Measurements from ENCODE around the gene STARD9. TPM values are rescaled to one million over a fixed set of nuclear protein-coding genes. Genes with fewer than 3 reads are reported as not detected.

STARD9 gene
- total RNA-seq (2022) = 0.59 and 0.92 TPM in 2 replicates
- Bru-seq, nascent RNA = percentile 22 among the genes with signal in this experiment
- BruChase-seq, experiment 1, labeled RNA remaining after a 6-hour chase = percentile 20 among the genes with signal in this experiment
- percentile 26 among the genes with signal in this experiment for BruChase-seq, experiment 2, labeled RNA remaining after a 2-hour chase
- long read RNA-seq = 0 reads

GRCh38 chr15:42575188-42576039 is at the start of gene STARD9:
Gene STARD9 (plus strand): TSS chr15:42575606. CDS start chr15:42575716, 110 bp downstream.
- peak; percentile 93 for DNase-seq
- TF ChIP-seq CTCF (IDR thresholded peaks at IDR 0.05; ENCODE audit: unreplicated experiment) = no peak
- CTCF ChIA-PET = interaction anchor here (0.6 kb wide), 1 partner anchor 60 kb away, joined by 9 read pairs; no protein-coding TSS in a partner anchor
- Mint-ChIP-seq H3K4me3 (ENCODE audit: low read depth, unreplicated experiment) (peak within 1 kb of the TSS; percentile 76), H3K9me3 (ENCODE audit: low read depth, unreplicated experiment) (no peaks in the 10 kb centered on the region), H3K27ac (ENCODE audit: unreplicated experiment) (no peak within 1 kb of the TSS), H3K4me1 (ENCODE audit: low read depth, unreplicated experiment) (no peaks in the 10 kb centered on the region), H3K36me3 (ENCODE audit: insufficient read depth, unreplicated experiment) (peaks cover 17% of the 10 kb centered on the region), H3K27me3 (ENCODE audit: unreplicated experiment) (peaks cover 37% of the 10 kb centered on the region)
- BruUV-seq (replicated peaks) = no TSS peak
- intact Hi-C loops (cut with micrococcal nuclease; ENCODE audit: unreplicated experiment) = no loop called here

- intact Hi-C loops (cut with micrococcal nuclease; ENCODE audit: unreplicated experiment) = no loop called here
- Mint-ChIP-seq H3K27me3 (ENCODE audit: unreplicated experiment) (no peaks in the 10 kb centered on the region), H3K27ac (ENCODE audit: unreplicated experiment) (no peak overlapping the region), H3K4me1 (ENCODE audit: low read depth, unreplicated experiment) (no peaks in the 10 kb centered on the region), H3K9me3 (ENCODE audit: low read depth, unreplicated experiment) (no peaks in the 10 kb centered on the region), H3K36me3 (ENCODE audit: insufficient read depth, unreplicated experiment) (no peaks in the 10 kb centered on the region), H3K4me3 (ENCODE audit: low read depth, unreplicated experiment) (no peak overlapping the region)
- DNase-seq = no peak
- no TSS peak for BruUV-seq (replicated peaks)
- CTCF ChIA-PET = no interaction called here
- no peak for TF ChIP-seq CTCF (IDR thresholded peaks at IDR 0.05; ENCODE audit: unreplicated experiment)
Measured at GRCh38 chr15:42528970-42529369, 46.4 kb upstream of the STARD9 start.

- no peak overlapping the region for H3K27ac Mint-ChIP-seq (ENCODE audit: unreplicated experiment)
- no peaks in the 10 kb centered on the region for H3K27me3 Mint-ChIP-seq (ENCODE audit: unreplicated experiment)
- H3K9me3 Mint-ChIP-seq (ENCODE audit: low read depth, unreplicated experiment) = no peaks in the 10 kb centered on the region
- no peak for DNase-seq
- intact Hi-C loops (cut with micrococcal nuclease; ENCODE audit: unreplicated experiment) = no loop called here
- TF ChIP-seq CTCF (IDR thresholded peaks at IDR 0.05; ENCODE audit: unreplicated experiment) = no peak
- H3K36me3 Mint-ChIP-seq (ENCODE audit: insufficient read depth, unreplicated experiment) = peaks cover 7% of the 10 kb centered on the region
- no peaks in the 10 kb centered on the region for H3K4me1 Mint-ChIP-seq (ENCODE audit: low read depth, unreplicated experiment)
- no peak overlapping the region for H3K4me3 Mint-ChIP-seq (ENCODE audit: low read depth, unreplicated experiment)
- no TSS peak for BruUV-seq (replicated peaks)
- CTCF ChIA-PET = no interaction called here
Measured at GRCh38 chr15:42533246-42533645, 42.2 kb upstream of the STARD9 start.

GRCh38 chr15:42544853-42545629 is 30.4 kb upstream of the STARD9 start:
- Mint-ChIP-seq H3K4me1 (ENCODE audit: low read depth, unreplicated experiment) (peaks cover 8% of the 10 kb centered on the region), H3K4me3 (ENCODE audit: low read depth, unreplicated experiment) (no peak overlapping the region), H3K27me3 (ENCODE audit: unreplicated experiment) (no peaks in the 10 kb centered on the region), H3K27ac (ENCODE audit: unreplicated experiment) (no peak overlapping the region), H3K9me3 (ENCODE audit: low read depth, unreplicated experiment) (no peaks in the 10 kb centered on the region), H3K36me3 (ENCODE audit: insufficient read depth, unreplicated experiment) (peaks cover 24% of the 10 kb centered on the region)
- no TSS peak for BruUV-seq (replicated peaks)
- intact Hi-C loops (cut with micrococcal nuclease; ENCODE audit: unreplicated experiment) = no loop called here
- no peak for DNase-seq
- TF ChIP-seq CTCF (IDR thresholded peaks at IDR 0.05; ENCODE audit: unreplicated experiment) = no peak
- CTCF ChIA-PET = no interaction called here

All from Calu3 (cell line).